Effector memory CD4-positive, alpha-beta T cell (primary cell): ENCODE measurements around the gene CDHR5.

Experiments used
- DNase-seq, 3 donors: peaks; one replicate each; pipeline ENCODE4 v3.0.0-alpha.2; 2020
- H3K27ac ChIP-seq: 2 replicates; pipeline ENCODE4 v1.7.0; 2013; ENCODE audit warnings: mild to moderate bottlenecking, low read length, moderate library complexity; ENCODE audit not compliant: insufficient read depth, poor library complexity, severe bottlenecking
- H3K27me3 ChIP-seq: replicated peaks from 2 replicates; pipeline ENCODE4 v1.7.0; 2013; ENCODE audit warnings: mild to moderate bottlenecking, low read length; ENCODE audit not compliant: insufficient read depth, control insufficient read depth, poor library complexity, severe bottlenecking
- H3K36me3 ChIP-seq: 2 replicates; pipeline ENCODE4 v1.7.0; 2013; ENCODE audit warnings: mild to moderate bottlenecking, low read length, moderate library complexity; ENCODE audit not compliant: control insufficient read depth, insufficient read depth
- H3K4me1 ChIP-seq: 2 replicates; pipeline ENCODE4 v1.7.0; 2013; ENCODE audit warnings: low read length, mild to moderate bottlenecking; ENCODE audit not compliant: control insufficient read depth, insufficient read depth, poor library complexity, severe bottlenecking
- H3K4me3 ChIP-seq: 2 replicates; pipeline ENCODE4 v1.7.0; 2013; ENCODE audit warnings: low read length, low read depth, mild to moderate bottlenecking; ENCODE audit not compliant: insufficient read depth, poor library complexity, severe bottlenecking
- H3K9me3 ChIP-seq: 2 replicates; pipeline ENCODE4 v1.7.0; 2013; ENCODE audit warnings: mild to moderate bottlenecking, low read length, moderate library complexity; ENCODE audit not compliant: control insufficient read depth

Gene CDHR5

DNA sequence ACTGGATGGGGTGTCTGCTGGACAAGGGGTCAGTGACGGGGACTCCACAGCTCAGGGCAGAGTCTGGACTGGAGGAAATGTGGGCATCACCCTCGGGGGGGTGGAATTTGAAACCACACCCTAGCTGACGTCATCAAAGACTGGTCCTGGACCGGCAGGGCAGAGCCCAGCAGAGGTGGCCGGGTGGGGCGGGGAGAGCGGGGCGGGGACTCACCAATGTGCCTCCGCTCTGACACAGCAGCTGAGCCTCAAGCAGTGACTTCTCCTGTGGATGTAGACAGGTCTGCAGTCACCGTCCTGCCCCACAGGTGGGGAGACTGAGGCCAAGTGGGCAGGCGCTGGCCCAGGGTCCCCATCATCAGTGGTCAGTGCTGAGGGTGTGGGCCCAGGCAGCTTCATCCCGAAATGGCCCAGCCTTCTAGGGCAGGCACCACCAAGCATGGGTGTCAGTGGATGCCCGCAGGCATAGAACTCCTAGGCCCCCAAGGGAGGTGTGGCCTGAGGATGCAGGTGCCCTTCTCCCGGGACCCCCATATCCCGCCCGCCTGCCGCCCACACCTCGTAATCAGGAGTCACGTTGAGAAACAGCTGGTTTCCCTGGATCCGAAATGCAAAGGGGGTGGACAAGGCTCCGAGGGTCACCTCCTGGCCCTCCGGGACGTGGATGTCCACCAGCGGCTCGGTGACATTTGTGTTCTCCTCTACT is 603 bp downstream of the CDHR5 start:
- no peaks in the 10 kb centered on the region for H3K9me3 ChIP-seq
- no peak overlapping the region for H3K4me3 ChIP-seq
- H3K27me3 ChIP-seq, result peaks cover 23% of the 10 kb centered on the region
- no peak for DNase-seq
- no peaks in the 10 kb centered on the region for H3K36me3 ChIP-seq
- no peak overlapping the region for H3K27ac ChIP-seq
- peaks cover 14% of the 10 kb centered on the region for H3K4me1 ChIP-seq

DNA sequence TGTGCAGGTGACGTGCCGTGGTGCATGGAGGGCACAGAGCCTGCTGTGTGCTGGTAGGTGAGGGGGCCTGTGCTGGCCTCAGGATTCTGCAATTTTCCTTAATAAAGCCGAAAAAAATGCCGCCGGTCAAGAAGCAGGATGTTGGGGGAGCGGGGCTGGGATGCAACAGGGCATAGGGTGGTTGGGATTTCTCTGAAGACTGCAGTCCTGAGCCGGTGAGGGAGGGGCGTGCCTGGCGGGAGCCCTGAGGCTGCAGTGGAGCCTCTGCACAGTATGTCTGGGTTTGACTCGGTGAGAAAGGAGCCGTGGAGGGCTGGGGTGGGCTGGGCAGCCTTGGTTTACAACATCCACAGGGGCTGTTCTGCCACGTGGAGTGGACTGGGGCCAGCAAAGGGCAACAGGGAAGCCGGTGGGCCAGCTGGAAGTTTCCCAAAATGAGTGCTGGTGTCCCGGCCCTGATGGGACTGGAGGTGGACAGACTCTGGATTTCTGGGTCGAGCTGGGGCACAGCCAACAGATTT is 1.3 kb downstream of the CDHR5 start:
- H3K27ac ChIP-seq, result no peak overlapping the region
- no peaks in the 10 kb centered on the region for H3K36me3 ChIP-seq
- no peaks in the 10 kb centered on the region for H3K9me3 ChIP-seq
- peaks cover 8% of the 10 kb centered on the region for H3K4me1 ChIP-seq
- no peak overlapping the region for H3K4me3 ChIP-seq
- no peak for DNase-seq
- peaks cover 23% of the 10 kb centered on the region for H3K27me3 ChIP-seq

DNA sequence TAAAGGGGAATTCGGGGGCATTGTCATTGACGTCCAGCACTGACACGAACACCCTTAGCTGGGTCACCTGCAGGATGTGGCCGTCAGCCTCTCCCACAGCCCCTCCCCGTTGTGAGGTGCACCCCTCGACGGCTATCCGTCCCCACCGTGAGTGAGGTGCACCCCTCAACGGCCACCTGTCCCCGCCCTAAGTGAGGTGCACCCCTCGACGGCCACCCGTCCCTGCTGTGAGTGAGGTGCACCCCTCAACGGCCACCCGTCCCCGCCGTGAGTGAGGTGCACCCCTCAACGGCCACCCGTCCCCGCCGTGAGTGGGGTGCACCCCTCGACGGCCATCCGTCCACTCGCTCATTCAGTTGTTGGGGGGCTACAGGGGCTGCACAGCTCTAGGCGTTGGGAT is 2.9 kb downstream of the CDHR5 start:
- Histone ChIP-seq H3K4me1 (peaks cover 8% of the 10 kb centered on the region), H3K27me3 (peaks cover 23% of the 10 kb centered on the region), H3K27ac (no peak overlapping the region), H3K4me3 (no peak overlapping the region), H3K9me3 (no peaks in the 10 kb centered on the region), H3K36me3 (no peaks in the 10 kb centered on the region)
- DNase-seq, result no peak

DNA sequence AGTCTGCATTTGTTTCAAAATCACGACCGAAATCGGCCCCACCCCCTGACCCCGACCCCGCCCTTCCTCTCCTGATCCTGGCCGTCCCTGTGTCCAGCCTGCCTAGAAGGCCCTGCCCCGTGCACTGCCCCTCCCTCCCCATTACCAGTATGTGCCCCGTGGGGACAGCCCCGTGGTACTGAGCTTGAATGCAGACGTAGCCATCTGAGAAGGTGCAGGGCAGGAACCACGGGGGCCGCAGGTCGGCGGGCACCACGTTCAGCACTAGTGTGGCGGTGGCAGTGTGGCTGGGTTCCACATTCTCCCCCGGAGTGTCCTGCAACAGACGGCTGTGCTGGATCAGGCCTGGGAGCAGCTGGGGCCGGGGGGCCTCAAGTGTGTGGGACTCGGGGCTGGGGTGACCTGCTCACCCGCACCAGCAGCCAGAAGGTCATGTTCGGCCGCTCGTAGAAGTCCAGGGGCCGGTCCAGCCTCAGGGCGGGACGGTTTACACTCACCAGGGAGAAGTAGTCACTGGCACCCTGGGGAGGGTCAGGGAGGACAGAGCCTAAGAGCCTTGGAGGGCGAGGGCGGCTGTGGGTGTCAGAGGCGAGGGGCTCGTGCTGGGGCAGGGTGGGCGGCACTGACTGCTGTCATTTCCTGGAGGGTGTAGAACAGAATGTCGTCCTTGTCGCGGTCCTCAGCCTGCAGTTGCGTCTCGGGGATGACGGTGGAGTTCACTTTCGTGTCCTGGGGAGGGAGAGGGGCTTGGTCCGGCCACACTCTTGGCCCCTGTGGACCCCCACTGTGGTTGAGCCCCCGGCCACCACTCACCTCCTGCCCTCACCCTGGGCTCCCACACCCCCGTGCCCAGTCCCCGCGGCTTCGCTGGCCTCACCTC is 3.6 kb downstream of the CDHR5 start:
- no peaks in the 10 kb centered on the region for H3K36me3 ChIP-seq
- peaks cover 2% of the 10 kb centered on the region for H3K4me1 ChIP-seq
- no peak overlapping the region for H3K27ac ChIP-seq
- DNase-seq, result no peak
- H3K4me3 ChIP-seq, result no peak overlapping the region
- H3K27me3 ChIP-seq, result peaks cover 17% of the 10 kb centered on the region
- H3K9me3 ChIP-seq, result no peaks in the 10 kb centered on the region

DNA sequence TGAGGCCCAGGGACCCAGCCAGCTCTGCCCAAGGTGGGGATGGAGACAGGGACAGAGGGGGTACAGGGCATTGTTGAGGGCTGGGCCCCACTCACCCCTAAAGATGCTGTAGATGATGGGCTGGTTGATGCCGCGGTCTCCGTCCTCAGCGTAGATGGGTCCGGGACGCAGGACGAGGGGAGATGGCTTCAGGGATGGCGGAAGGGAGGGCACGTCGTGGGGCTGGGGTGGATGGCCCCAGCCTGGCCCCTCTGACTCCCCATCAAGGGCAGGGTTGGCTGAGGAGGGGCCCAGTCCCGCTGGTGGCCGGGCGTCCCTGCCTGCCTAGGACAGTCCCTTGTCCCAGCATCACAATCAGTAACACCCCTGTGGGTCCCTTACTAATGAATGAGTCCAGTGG is 4.6 kb downstream of the CDHR5 start:
- H3K36me3 ChIP-seq, result no peaks in the 10 kb centered on the region
- H3K27ac ChIP-seq, result no peak overlapping the region
- no peaks in the 10 kb centered on the region for H3K9me3 ChIP-seq
- no peak for DNase-seq
- peaks cover 8% of the 10 kb centered on the region for H3K27me3 ChIP-seq
- H3K4me1 ChIP-seq, result no peaks in the 10 kb centered on the region
- H3K4me3 ChIP-seq, result no peak overlapping the region

DNA sequence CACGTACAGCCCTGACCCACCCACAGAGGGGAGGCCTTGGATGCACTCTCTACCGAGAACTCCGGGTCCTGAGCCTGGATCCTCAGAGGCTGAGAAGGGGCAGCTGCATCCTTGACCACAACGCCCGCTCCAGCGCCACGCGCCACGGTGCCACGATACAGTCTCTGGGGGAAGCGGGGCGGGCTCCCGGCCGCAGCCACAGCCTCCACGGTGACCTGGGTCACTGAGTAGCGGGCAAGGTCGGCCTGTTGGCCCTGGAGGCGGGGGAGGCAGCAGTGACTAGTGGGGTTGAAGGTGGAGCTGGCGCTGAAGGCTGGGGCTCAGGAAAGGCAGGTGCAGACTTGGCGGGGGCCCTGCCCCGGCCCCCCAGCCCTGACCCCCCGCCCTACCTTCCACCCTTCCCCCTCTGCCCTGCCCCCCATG is 5.1 kb downstream of the CDHR5 start:
- H3K9me3 ChIP-seq, result no peaks in the 10 kb centered on the region
- H3K36me3 ChIP-seq, result no peaks in the 10 kb centered on the region

DNA sequence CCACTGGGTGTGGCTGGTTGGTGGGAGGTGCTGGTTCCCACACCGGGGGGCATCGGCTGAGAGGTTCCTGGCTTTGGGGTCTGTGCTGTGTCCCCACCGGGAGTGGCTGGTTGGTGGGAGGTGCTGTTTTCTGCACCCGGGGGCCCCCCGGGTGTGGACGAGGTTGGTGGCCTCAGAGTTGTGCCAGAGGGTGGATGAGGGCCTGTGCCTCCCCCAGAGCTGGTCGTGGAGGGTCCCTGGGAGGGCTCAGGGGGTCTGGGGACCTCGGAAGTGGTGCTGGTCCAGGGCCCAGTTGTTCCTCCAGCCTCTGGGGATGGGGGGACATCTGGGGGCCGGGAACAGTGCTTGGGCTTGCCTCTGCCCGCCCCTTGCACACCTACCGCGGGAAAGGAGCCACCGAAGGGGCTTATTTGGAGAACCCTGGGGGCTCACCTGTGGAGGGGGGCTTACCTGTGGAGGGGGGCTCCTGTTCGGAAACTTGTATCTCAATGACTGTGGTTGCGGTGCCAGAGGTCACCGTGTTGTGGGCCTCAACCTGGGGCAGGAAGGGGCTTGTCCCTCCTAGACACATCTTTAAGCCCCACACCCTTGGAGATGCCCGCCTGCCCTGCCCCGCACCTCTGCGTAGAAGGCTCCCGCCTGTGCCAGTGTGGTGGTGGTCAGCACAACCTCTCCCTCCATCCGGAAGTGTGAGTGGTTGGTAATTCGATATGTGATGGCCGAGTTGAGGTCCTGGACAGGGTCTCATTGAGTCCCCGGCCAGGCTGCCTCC is 5.7 kb downstream of the CDHR5 start:
- H3K36me3 ChIP-seq, result no peaks in the 10 kb centered on the region
- H3K27me3 ChIP-seq, result no peaks in the 10 kb centered on the region
- H3K9me3 ChIP-seq, result no peaks in the 10 kb centered on the region
- DNase-seq, result no peak
- H3K4me3 ChIP-seq, result no peak overlapping the region
- no peak overlapping the region for H3K27ac ChIP-seq
- H3K4me1 ChIP-seq, result peaks cover 11% of the 10 kb centered on the region

More for the DNA sequence above, 5.1 kb downstream of the CDHR5 start:
- Histone ChIP-seq H3K27ac (no peak overlapping the region), H3K4me3 (no peak overlapping the region), H3K4me1 (peaks cover 5% of the 10 kb centered on the region), H3K27me3 (peaks cover 3% of the 10 kb centered on the region)
- DNase-seq, result no peak

DNA sequence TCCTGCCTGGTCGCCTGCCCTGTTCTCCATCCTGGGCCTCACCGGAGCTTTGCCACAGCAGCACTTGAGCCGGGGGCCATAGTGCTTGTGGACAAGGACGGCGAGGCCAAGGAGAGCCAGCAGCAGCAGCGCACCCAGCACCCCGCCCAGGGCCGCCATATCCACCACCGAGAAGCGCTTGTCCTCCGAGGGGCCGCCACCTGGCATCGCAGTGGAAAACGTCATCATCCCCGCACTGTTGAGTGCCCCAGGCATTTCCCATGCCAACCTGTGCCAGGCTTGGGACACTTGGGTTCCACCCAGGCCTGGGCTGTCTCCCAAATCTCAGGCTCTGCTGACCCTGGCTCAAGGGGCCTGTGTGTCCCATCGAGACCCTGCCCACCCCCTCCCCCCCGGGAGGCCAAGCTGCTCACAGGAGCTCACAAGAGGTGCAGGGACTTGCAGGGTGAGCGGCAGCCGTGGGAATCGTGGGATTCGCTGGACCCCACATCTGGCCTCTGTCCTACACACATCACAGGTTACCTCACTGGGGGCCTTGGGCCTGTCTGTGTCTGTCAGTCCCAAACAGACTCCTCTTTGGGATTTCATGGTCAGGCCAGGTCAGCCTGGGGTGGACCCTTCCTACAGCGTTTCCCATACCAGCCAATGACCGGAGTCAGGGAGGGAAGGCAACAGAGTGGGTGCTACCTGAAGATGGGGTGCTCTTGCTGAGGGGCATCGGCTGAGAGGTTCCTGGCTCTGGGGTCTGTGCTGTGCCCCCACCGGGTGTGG is 6.7 kb downstream of the CDHR5 start:
- Histone ChIP-seq H3K36me3 (no peaks in the 10 kb centered on the region), H3K4me3 (no peak overlapping the region), H3K27ac (no peak overlapping the region), H3K27me3 (no peaks in the 10 kb centered on the region), H3K4me1 (peaks cover 19% of the 10 kb centered on the region), H3K9me3 (no peaks in the 10 kb centered on the region)
- no peak for DNase-seq

DNA sequence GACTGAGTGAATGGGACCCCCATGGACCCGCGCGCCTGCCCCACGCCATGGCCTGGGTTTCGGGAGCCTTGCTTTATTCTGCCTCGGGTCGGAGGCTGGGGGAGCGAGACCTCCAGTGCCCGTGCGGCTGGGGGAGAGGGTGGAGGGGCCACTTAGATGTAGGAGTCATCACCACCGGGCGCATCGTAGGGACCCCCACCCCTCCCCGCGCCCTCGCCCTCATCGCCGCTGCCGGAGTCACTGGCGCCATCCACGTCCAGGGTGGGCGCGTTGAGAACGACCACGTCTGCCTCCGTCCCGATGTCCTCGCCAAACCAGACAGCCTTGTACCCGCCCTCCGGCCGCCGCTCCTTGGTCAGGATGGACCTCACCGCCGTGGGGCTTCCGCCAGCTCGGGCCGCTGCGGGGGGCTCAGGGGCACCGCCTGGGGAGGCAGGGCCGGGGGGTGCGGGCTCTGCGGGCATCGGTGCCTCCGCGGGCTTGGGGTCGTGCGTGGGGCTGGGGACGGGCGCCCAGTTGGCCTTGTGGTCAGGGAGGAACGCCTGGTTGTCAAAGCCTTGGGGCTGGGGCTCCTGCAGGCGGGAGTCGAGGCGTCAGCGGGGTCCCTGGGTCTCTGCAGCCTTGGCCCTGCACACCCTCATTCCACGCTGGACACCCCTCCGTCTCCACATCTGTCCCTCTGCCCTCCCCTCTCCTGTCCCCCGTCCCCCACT is 7.4 kb downstream of the CDHR5 start:
- Histone ChIP-seq H3K4me1 (peaks cover 22% of the 10 kb centered on the region), H3K4me3 (no peak overlapping the region), H3K27ac (no peak overlapping the region)

More for the DNA sequence above, 7.4 kb downstream of the CDHR5 start:
- DNase-seq, result no peak
- Histone ChIP-seq H3K27me3 (no peaks in the 10 kb centered on the region), H3K36me3 (peaks cover 6% of the 10 kb centered on the region), H3K9me3 (no peaks in the 10 kb centered on the region)
